22Rv1 (cell line): ENCODE results near the gene BCL11B.
"Not testable (repeated sequence)": the region's sequence is repeated elsewhere in the genome, so short reads cannot be mapped to it uniquely, and the experiment has no call there.

Experiments
- ZFX ChIP-seq: fragments of 450-650 bp; IDR thresholded peaks from 2 replicates; pipeline ENCODE4 v1.6.1; 2017; ENCODE audit warnings: antibody characterized with exemption, borderline replicate concordance
- TF ChIP-seq, protein P1 (sequence below): fragments of 450-650 bp; IDR thresholded peaks from 2 replicates; pipeline ENCODE4 v1.5.1; 2017; ENCODE audit warnings: mild to moderate bottlenecking

DNA sequence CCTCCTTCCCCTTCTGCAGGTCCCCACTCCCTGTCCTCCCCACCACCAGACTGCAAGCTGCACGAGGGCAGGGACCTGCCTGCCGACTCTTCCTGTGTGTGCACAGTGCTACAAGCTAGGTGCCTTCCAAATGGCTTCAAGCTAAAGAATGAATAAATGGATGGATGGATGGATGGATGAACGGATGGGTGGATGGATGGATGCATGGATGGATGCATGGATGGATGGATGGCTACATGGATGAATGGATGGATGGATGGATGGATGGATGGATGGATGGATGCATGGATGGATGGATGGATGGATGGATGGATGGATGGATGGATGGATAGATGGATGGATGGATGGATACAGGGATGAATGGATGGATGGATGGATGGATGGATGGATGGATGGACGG lies 43.2 kb downstream of the BCL11B start:
- TF ChIP-seq, protein P1, sequence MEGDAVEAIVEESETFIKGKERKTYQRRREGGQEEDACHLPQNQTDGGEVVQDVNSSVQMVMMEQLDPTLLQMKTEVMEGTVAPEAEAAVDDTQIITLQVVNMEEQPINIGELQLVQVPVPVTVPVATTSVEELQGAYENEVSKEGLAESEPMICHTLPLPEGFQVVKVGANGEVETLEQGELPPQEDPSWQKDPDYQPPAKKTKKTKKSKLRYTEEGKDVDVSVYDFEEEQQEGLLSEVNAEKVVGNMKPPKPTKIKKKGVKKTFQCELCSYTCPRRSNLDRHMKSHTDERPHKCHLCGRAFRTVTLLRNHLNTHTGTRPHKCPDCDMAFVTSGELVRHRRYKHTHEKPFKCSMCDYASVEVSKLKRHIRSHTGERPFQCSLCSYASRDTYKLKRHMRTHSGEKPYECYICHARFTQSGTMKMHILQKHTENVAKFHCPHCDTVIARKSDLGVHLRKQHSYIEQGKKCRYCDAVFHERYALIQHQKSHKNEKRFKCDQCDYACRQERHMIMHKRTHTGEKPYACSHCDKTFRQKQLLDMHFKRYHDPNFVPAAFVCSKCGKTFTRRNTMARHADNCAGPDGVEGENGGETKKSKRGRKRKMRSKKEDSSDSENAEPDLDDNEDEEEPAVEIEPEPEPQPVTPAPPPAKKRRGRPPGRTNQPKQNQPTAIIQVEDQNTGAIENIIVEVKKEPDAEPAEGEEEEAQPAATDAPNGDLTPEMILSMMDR = not testable (repeated sequence)
- TF ChIP-seq ZFX = not testable (repeated sequence)
